NCI-H1105 treated with DMSO at 0.1 percent for 48 hours (cell line): ENCODE results near the gene PKP3.
"Not testable (repeated sequence)": the region's sequence is repeated elsewhere in the genome, so short reads cannot be mapped to it uniquely, and the experiment has no call there.

Experiments
- DNase-seq: peaks from one replicate; lab custom pipeline; 2025; lab: John Stamatoyannopoulos, UW

The PKP3 gene

DNA sequence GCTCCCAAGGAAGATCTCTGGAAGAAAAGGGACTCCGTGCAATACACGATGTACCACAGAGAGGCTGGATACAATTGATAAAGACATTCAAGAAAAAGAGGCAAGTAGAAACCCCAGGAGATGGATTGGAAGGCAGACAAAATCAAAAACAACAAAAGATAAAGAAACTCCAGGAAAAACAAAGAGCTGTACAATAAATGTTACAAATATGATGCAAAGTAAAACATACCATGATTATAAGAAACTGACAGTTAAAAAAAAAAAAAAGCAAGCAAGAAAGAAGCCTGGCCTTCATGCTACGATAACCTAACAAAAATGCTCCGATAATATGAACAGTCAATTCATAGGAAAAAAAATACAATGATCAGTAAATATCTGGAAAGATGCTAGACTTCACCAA, 31.3 kb downstream of the PKP3 start:
- DNase-seq: no peak

DNA sequence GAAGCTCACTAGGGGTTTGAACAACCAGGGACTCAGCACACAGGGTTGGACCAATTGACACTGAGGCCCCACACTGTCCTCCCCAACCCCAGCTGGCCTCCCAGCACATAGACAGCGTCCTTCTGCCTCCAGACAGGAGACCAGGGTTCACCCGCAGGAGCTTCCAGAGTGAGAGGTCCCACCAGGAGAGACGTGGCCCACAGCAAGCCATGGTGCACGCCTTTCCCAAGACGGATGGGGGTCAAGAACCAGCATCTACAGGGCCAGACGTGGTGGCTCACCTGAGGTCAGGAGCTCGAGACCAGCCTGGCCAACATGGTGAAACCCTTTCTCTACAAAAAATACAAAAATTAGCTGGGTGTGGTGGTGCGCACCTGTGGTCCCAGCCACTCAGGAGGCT, 32.8 kb downstream of the PKP3 start:
- DNase-seq: no peak

DNA sequence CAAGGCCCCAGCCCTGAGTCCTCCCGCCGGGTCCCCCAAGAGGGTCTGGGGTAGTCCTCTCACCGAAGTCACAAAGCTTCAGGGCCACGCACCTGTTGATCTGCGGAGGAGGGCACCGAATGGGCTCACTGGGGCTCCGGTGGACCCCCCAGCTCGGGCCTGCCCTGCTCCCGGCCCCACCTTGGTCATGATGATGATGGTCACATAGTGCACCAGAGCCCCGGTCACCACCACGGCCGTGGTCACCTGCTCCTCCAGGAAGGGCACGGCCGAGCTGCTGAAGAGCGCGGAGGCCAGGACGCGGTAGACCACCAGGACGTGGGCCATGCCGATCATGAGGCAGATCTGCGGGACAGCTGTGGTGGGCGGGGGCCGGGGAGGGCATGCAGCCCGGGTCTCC, 34.3 kb downstream of the PKP3 start:
- DNase-seq: no peak

DNA sequence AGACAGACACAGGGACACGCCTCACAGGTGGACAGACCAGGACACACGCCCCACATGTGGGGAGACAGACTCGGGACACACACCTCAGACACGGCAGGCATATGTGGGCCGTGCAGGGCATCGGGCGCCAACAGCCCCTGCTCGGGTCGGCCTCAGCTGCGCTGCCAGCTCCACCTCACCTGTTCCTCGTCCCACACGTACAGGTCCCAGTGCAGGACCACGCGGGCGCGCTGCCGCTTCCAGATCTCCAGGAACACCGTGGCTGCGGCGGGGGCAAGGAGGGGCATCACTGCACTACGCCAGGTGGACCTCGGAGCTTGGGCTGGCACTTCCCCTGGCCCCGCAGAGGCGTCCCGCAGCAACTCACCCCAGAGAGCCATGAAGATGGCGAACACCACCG, 35.4 kb downstream of the PKP3 start:
- no peak for DNase-seq

DNA sequence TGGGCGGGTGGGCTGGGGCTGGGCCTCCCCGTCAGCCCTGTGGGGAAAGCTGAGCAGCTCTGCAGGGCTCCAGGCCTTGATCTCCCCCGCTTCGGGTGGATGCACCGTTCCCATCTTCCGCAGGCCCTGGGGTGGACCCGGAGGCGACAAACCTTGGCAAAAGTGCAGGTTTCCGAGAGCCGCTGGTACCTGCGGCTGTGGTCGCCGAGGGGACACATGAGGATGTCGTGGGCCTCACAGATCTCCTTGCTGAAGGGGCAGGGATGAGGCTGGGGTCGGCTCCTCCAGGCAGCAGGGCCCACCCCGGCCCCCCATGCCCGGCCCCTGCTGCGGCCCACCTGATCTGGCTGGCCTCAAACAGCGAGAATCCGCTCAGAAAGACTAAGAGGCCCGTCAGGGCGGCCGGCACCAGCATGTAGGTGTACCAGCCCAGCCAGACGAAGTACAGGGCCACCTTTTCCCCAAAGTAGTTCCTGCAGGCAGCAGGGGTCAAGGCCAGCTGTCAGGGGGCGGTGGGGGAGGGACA, 36.0 kb downstream of the PKP3 start:
- DNase-seq: no peak

DNA sequence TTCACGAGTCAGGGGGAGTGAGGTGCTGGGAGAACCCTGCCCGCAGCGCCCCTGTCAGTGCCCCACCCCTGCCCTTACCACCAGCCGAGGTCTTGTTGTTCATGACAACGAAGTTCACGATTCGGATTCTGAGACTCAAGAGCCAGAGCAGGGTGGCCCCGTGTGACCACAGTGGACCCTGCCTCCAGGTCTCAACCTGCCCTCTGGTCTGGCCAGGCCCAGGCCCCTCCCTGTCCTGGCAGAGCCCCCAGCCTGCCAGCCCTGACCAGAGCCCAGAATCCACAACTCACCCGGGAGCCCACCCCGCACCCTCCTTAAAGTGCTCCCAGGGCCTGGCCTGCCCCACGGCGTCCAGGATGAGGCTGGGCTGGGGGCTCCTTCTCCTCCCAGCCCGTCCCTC, 37.9 kb downstream of the PKP3 start:
- DNase-seq: no peak

DNA sequence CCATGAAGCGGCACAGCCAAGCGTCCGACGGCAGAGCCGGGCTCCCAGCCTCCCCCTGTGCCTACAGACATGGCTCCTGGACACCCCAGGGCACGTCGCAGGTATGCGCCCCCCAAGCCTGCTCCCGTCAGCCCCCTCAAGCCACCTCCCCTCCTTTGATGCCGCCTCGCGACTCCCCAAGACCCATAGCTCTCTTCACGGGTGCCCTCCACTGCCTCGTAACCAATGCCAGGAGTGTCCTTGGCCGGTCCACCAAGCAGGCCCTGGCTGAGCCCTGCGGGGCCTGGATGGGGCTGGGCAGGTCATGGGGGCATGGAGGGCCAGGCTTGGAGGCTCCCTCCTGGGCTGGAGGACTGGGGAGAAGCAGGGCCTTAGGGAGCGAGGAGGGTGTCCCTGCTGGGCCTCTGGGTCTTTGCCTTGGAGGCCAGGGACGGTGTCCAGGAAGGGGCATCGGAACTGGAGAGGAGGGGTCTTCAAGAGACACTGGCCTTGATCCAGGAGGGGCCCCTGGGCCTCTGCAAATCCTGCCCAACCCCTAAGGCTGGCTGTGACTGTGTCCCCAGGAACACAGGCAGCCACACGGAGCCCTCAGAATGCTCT, 38.6 kb downstream of the PKP3 start:
- no peak for DNase-seq

DNA sequence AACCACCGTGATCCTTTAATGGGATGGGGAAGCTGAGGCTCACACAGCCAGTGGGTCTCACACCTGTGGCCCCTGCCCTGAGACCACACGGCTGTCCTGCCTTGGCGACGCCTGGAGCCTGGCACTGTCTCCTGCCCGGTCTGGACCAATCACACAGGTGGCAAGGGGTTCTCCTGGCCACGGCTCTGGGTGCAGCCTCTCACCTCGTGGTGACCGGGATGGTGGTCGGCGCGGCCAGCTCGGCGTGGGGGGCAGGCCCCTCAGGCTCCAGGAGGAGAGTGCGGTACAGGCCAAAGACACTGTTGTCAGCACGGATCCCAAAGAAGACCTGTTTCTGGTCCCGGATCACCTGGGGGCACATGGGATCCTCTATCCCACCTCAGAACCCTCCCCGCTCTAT, 39.1 kb downstream of the PKP3 start:
- no peak for DNase-seq

DNA sequence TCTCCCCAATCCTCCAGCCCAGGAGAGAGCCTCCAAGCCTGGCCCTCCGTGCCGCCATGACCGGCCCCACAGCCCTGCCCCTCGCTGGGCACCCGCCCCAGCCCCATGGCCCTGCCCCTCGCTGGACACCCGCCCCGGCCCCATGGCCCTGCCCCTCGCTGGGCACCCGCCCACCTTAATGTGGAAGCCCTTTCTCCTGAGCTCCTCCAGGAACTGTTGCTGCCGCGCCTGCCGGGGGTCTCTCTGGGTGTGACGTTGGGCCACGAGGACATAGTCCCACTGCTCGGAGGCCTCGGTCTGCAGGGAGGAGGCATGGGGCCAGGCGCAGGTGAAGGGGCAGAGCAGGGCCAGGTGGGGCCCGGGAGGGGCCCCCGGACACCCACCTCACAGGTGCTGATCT, 39.6 kb downstream of the PKP3 start:
- no peak for DNase-seq

DNA sequence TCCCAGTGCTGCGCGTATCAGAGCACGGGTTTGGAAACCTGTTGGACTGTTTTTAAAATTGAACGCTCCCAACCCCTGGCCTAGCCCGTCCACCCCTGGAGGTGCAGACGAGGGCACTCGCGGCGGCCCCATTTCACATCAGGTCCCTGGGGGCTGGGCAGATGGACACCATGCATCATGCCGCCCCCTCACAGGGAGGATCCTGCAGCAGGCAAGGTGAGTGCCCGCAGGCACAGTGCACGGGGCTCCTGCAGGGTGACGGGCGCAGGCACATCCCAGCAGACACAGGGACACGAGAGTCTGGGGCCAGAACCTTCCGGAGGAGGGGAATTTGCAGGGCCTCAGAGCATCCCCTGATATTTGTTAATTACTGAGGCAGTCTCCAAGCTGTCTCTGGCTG, 40.5 kb downstream of the PKP3 start:
- no peak for DNase-seq

DNA sequence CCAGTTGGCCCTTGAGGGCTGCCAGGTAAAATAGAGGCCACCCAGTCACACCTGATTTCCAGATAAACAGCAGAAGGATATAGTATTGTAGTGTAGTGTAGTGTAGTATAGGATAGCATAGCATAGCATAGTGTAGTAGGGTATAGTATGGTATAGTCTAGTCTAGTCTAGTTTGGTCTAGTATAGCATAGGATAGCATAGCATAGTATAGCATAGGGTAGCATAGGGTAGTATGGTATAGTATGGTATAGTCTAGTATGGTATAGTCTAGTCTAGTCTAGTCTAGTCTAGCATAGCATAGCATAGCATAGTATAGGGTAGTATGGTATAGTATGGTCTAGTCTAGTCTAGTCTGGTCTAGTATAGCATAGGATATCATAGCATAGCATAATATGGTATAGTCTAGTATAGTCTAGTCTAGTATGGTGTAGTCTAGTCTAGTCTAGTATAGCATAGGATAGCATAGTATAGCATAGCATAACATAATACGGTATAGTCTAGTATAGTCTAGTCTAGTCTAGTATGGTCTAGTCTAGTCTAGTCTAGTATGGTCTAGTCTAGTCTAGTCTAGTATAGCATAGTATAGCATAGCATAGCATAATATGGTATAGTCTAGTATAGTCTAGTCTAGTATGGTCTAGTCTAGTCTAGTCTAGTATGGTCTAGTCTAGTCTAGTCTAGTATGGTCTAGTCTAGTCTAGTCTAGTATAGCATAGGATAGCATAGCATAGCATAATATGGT, 41.2 kb downstream of the PKP3 start:
- DNase-seq: not testable (repeated sequence)

DNA sequence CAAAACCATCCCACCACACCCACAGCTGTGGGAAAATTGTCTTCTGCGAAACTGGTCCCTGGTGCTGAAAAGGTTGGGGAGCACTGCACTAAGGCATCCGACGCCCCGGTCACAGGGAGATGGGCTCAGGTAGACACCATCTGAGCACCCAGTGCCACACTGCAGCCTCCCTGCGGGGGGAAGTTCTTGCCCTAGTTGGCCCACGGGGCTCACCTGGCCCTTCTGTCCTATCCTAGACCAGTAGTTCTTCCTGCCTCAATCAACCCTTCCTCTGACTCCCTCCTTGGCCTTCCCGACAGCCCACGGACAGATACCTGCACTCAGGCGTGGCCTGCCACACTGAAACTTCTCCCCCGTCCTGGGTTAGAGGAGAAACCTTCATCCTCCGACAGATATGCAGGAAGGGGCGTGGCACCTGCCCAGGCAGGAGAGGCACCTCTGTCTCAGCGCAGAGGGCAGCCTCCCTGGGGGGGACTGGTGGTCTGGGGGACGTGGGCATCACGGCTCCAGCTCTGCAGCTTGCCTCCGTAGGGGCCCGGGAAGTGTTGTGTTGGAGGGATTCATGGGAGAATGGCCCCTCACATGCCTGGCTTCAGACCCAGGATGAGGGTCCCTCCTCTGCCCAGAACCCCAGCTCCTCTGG, 43.3 kb downstream of the PKP3 start:
- DNase-seq: no peak

DNA sequence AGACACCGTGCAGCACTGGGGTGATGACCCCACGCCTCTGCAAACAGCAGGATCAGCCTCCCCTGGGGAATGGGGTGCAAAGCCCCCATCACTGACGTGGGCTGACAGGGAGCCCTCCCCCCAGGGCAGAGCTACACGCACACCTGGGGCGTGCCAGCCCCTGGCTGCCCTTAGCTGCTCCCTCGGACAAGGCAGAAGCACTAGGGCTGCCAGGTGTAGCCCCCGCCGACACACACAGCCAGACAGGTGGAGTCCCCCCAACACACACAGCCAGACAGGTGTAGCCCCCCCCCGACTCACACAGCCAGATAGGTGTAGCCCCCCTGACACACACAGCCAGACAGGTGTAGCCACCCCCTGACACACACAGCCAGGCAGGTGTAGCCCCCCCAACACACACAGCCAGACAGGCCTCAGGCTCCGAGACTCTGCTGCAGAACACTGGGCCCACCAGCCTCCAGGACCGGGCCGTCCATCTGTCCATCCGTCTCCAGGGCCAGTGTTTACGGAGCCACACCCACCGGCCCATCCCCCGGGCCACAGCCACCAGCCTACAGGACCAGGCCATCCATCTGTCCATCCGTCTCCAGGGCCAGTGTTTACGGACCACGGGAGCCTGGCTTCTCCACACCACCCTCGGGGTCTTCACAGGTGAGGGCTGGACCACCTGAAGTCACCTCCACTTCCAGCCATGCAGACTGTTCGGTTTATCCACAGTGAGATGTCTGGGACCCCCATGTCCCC, 44.3 kb downstream of the PKP3 start:
- no peak for DNase-seq

DNA sequence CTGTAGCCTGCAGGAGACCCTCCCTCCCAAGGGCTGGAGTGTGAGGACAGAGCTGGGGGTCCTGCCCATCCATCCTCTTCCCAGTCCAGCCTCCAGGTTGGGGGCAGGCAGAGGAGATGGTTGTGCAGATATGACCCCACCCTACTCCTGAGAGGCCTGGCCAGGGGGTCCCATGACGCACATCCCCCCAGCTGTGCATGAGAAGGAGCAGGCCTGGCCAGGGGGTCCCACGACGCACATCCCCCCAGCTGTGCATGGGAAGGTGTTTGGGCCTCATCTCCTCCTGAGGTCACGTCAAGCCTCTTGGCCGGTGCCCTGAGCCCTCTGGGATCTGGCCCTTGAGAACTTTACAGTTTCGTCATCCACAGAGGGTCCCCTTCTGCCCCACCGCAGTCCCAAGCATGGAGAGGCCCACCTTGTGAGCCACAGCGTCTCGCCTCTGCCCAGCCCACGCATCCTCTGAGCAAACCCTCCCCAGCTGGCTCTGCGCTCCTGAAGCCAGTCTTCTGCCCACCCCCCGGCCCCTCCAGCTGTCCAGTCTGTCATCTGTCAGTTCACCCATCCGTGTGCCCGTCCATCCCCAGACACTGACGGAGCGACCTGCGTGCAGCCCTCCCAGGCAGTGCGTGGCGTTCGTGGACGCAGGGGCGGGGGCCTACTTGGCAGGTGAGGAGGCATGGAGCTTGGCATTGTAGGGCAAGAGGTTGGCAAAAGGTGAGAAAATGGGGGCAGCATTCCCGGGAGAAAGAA, 45.5 kb downstream of the PKP3 start:
- no peak for DNase-seq

DNA sequence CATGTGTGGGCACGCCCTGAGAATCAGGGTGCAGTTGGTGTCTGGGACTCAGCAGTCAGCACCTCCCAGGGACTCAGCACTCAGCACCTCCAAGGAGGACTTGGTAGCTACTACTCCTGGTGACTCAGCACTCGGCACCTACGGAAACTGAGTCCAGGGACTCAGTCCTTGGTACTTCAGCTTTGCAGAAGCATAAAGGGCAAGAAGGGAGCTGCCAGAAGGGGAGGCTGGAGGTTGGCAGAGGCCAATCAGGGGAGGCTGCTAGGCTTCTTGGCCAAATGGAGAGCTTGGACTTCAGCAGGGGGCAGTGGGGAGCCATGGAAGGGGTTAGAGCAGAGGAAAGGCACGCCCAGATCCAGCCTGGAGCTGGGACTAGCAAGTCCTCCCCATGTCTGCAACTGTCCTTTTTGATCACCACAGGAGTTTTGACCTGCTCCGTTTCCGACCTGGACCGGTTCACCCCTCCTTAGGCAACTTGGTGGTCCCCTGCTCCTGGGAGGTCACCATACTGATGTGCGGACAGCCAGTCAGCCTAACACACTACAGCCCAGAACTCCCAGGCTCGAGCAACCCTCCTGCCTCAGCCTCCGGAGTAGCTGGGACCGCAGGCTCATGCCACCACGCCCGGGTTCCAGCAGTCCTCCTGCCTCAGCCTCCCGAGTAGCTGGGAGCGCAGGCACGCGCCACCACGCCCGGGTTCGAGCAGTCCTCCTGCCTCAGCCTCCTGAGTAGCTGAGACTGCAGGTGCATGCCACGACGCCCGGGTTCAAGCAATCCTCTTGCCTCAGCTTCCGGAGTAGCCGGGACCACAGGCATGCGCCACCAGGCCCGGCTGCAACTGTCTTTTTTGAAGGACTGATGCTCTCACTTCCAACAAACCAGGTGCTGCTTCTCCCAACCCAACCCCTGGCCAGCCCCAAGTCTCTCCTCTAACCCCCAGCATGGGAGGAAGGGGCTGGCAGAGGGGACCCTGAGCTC, 46.3 kb downstream of the PKP3 start:
- DNase-seq: no peak

DNA sequence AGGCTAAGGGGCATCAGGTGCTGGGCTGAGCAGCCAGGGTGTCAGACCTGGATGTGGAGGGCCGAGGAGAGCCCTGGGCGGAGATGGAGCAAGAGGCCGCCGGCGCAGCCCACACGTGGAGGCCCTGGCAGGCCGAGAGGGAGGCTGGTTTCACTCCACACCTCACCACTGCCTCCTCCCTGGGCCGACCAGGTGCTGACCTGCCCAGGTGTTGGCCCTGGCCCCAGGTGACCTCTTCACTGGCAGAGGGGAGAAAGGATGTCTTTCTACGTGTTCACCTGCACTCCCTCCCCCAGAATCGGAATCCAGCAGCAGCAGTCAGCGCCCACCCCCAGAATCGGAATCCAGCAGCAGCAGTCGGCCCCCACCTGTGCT, 47.0 kb downstream of the PKP3 start:
- DNase-seq: no peak

DNA sequence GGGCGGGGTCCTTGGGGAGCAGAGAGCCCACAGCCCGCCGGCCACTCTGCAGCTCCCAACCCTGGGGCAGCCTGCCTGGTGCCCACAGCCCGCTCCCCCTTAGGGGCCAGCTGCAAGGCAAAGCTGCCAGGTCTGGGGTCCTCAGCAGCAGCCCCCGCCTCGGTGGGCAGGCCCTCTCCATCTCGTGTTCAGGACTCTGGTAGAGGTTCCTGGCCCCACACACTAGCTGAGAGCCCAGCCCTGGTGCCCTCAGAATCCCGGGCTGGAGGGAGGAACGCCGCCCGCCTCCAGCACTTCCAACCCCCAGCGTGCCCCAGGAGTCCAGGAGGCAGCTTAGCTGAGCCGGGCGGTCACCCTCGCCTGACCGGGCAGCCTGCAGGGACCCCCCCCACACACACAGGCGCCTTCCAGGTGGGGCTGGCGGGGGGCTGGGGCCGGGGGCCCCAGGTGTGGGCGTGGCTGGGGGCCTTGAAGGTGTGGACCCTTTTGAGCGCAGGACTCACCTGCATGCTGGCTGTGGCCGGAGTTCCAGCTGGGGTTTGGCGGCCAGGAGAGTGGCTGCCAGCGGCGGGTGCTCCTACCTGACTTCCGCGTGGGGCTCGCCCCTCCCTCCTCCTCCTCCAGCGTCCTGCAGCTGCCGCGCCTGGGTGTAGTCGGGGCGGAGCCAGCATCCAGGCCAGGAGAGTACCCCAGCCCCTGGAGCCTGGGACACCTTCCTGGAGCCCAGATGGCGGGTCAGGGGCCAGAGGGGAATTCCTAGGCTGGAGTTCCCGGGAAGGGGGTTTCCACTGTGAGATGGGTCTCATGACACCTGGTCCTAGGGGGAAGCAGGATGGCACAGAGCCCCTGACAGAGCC, 47.6 kb downstream of the PKP3 start, which contains the start of gene ANO9:
TSS of gene ANO9 (minus strand) at position 594 of the 857 bp plus-strand sequence. CDS start at position 509, 85 bp downstream.
- peak; percentile 48 for DNase-seq

DNA sequence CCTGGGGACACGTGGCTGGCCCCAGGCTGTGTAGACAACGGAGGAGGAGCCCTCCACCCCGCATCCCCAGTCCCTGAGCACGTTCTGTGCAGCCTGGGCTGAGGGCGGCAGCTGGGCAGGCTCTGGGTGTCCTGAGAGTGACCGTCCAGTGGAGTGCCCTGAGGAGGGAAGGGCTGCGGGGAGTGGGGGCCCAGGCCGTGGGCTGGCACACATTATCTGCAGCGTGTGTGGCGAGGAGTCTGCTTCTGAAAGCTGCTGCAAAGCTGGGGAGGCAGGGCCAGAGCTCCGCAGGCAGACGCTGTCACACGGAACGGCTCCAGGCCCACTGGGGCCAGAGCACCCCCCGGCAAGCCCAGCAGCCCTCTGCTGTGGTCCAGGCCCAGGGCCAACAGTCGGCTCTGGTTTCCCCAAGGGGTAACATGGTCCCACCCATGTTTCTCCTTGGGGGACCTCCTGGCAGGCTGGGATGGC, 48.6 kb downstream of the PKP3 start:
- DNase-seq: no peak

DNA sequence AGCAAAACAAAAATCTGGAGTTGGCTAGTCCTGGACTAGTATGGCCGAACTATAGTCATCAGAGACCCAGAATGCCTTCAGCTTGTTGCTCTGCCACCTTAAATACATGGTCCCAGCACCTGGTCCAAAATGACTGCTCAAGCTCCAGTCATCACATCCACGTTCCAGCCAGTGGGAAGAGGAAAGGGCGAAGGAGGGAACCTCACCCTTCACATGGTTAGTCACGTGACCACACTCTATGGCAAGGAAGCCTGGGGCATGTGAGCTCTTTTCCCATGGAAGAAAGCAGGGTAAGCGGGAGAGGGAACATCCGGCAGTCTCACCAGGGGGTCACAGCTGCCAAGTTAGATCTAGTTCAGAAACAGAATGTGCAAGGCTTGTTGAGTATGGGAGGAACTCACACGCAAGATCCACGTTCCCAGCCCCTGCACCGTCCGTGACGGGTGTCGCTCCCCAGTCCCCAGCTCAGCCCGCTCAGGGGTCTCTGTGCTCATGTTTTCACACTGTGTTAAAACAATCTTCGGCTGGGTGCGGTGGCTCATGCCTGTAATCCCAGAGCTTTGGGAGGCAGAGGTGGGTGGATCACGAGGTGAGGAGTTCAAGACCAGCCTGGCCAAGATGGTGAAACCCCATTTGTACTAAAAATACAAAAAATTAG, 49.7 kb downstream of the PKP3 start:
- DNase-seq: no peak
